Smooth muscle cell (in vitro differentiated cells): ENCODE data around the gene GIPC3. TPM values are rescaled to one million over a fixed set of nuclear protein-coding genes. Genes with fewer than 3 reads are reported as not detected.

Experiments
- DNase-seq: peaks from one replicate; lab custom pipeline; 2025; ENCODE audit not compliant: unreplicated experiment; lab: John Stamatoyannopoulos, UW
- H2AFZ ChIP-seq: fragments of 200-600 bp; sonication (generic); 2 replicates; pipeline ENCODE4 v1.6.0; 2016; ENCODE audit warnings: antibody characterized with exemption, low read depth, mild to moderate bottlenecking
- H3F3A ChIP-seq: fragments of 200-600 bp; sonication (generic); 2 replicates; pipeline ENCODE4 v1.6.0; 2017; ENCODE audit warnings: antibody characterized with exemption, low read depth
- H3K27ac ChIP-seq: fragments of 200-600 bp; sonication (generic); 2 replicates; pipeline ENCODE4 v1.5.1; 2016; ENCODE audit warnings: low read depth, mild to moderate bottlenecking
- H3K27me3 ChIP-seq: fragments of 200-600 bp; sonication (generic); 2 replicates; pipeline ENCODE4 v1.6.1; 2016; ENCODE audit warnings: low read depth, mild to moderate bottlenecking
- H3K36me3 ChIP-seq: fragments of 200-600 bp; sonication (generic); 2 replicates; pipeline ENCODE4 v1.5.1; 2016; ENCODE audit warnings: low read depth
- H3K4me1 ChIP-seq: fragments of 200-600 bp; sonication (generic); 2 replicates; pipeline ENCODE4 v1.5.1; 2016; ENCODE audit warnings: low read depth
- H3K4me2 ChIP-seq: fragments of 200-600 bp; sonication (generic); 2 replicates; pipeline ENCODE4 v1.6.0; 2016; ENCODE audit warnings: mild to moderate bottlenecking
- H3K4me3 ChIP-seq: fragments of 200-600 bp; sonication (generic); 2 replicates; pipeline ENCODE4 v1.5.1; 2016; ENCODE audit warnings: mild to moderate bottlenecking
- H3K79me2 ChIP-seq: fragments of 200-600 bp; sonication (generic); 2 replicates; pipeline ENCODE4 v1.6.0; 2016; ENCODE audit warnings: low read depth, mild to moderate bottlenecking
- H3K9ac ChIP-seq: fragments of 200-600 bp; sonication (generic); 2 replicates; pipeline ENCODE4 v1.6.0; 2016; ENCODE audit warnings: low read depth
- H3K9me3 ChIP-seq: fragments of 200-600 bp; sonication (generic); replicated peaks from 2 replicates; pipeline ENCODE4 v1.5.1; 2016; ENCODE audit warnings: low read depth
- H4K20me1 ChIP-seq: fragments of 200-600 bp; sonication (generic); 2 replicates; pipeline ENCODE4 v1.6.0; 2016; ENCODE audit warnings: low read depth
- WGBS: methylation state at CpG from one replicate; pipeline ENCODE4 v1.1.7; 2016; ENCODE audit warnings: low lambda C conversion rate; 5-methylcytosine and 5-hydroxymethylcytosine counted together
- polyA plus RNA-seq: library from polyadenylated mRNA; unstranded; fragments of >200 nt; fragmentation: Nextera tagmentation; extraction: Ambion mirVana; gene quantifications from 2 replicates; pipeline ENCODE4 v1.2.1, GENCODE V29; 2016
- total RNA-seq: library from RNA; depleted of rRNA; stranded (reverse); fragments of >200 nt; gene quantifications from 2 replicates; pipeline ENCODE4 v1.2.3, GENCODE V29; 2014
- TF ChIP-seq, protein P1 (sequence below): fragments of 200-600 bp; sonication (generic); IDR thresholded peaks from 2 replicates; pipeline ENCODE4 v1.5.1; 2017; ENCODE audit warnings: borderline replicate concordance, mild to moderate bottlenecking, antibody characterized with exemption; ENCODE audit not compliant: insufficient read depth, poor library complexity, severe bottlenecking

GIPC3 gene
- total and polyA plus RNA-seq, 2 experiments from 2014 or later: 0.13 to 0.96 TPM

DNA sequence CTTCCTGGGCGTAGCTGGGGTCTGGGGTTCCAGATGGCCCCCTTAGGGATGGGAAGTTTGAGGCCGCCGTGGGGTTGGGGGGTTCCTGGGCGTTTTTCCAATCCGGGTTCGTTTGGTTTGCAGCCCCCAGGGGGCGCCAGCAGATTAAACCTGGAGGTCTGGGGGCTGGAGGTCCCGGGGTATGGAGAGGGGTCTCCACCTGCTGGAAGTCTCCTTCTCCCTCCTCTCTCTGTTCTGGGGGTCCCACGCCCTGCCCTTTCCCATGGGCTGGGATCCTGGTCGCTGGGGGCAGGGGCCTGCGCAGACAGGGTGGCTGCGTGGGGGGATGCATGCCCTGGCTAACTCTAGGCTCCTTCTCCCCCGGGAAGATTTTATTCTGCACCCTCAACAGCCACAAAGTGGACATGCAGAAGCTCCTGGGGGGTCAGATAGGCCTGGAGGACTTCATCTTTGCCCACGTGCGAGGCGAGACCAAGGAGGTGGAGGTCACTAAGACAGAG lies 899 bp downstream of the GIPC3 start:
- Histone ChIP-seq H3K27me3 (peaks cover 18% of the 10 kb centered on the region), H3K9ac (no peak overlapping the region), H3K4me3 (peak overlapping the region; percentile 29), H2AFZ (peak overlapping the region; percentile 62), H3K36me3 (no peaks in the 10 kb centered on the region), H3K27ac (no peak overlapping the region), H4K20me1 (no peaks in the 10 kb centered on the region), H3K79me2 (no peaks in the 10 kb centered on the region), H3F3A (no peaks in the 10 kb centered on the region), H3K4me2 (peak overlapping the region; percentile 79), H3K4me1 (peaks cover 4% of the 10 kb centered on the region), H3K9me3 (no peaks in the 10 kb centered on the region)
- DNase-seq: no peak
- TF ChIP-seq, protein P1, sequence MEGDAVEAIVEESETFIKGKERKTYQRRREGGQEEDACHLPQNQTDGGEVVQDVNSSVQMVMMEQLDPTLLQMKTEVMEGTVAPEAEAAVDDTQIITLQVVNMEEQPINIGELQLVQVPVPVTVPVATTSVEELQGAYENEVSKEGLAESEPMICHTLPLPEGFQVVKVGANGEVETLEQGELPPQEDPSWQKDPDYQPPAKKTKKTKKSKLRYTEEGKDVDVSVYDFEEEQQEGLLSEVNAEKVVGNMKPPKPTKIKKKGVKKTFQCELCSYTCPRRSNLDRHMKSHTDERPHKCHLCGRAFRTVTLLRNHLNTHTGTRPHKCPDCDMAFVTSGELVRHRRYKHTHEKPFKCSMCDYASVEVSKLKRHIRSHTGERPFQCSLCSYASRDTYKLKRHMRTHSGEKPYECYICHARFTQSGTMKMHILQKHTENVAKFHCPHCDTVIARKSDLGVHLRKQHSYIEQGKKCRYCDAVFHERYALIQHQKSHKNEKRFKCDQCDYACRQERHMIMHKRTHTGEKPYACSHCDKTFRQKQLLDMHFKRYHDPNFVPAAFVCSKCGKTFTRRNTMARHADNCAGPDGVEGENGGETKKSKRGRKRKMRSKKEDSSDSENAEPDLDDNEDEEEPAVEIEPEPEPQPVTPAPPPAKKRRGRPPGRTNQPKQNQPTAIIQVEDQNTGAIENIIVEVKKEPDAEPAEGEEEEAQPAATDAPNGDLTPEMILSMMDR: peak; percentile 52
- WGBS: 29% methylated on average over 15 of the region's 16 CpGs

GRCh38 chr19:3586707-3587346 lies 1.5 kb downstream of the GIPC3 start:
- TF ChIP-seq, protein P1: no peak
- H2AFZ ChIP-seq: no peak overlapping the region
- no peaks in the 10 kb centered on the region for H3F3A ChIP-seq
- no peaks in the 10 kb centered on the region for H3K9me3 ChIP-seq
- H3K27ac ChIP-seq: no peak overlapping the region
- H3K4me3 ChIP-seq: no peak overlapping the region
- WGBS: 76% methylated on average over 31 of the region's 31 CpGs
- peaks cover 18% of the 10 kb centered on the region for H3K27me3 ChIP-seq
- H4K20me1 ChIP-seq: no peaks in the 10 kb centered on the region
- H3K79me2 ChIP-seq: no peaks in the 10 kb centered on the region
- peaks cover 4% of the 10 kb centered on the region for H3K4me1 ChIP-seq
- no peaks in the 10 kb centered on the region for H3K36me3 ChIP-seq
- DNase-seq: no peak
- H3K9ac ChIP-seq: no peak overlapping the region
- no peak overlapping the region for H3K4me2 ChIP-seq

DNA sequence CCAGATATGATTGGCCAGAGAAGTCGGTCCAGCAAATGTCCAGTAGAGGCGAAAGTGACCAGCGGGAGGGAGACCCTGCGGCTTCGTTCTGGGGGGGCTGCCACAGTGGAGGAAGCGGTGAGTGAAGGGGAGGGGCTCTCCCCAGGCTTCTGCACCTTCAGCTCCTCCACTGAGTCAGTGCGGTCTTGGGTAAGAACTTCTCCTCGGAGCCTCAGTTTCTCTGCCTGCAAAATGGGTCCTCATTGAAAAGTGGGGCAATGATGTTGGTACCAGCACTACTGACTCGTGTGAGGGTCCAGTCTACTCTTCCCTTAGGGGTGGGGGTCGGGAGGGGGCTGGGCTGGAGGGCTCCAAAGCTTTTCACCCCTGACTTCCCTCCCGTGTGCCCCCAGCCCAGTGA lies 4.2 kb downstream of the GIPC3 start:
- H3K9ac ChIP-seq: no peak overlapping the region
- no peaks in the 10 kb centered on the region for H3K9me3 ChIP-seq
- H3K27ac ChIP-seq: no peak overlapping the region
- no peaks in the 10 kb centered on the region for H3K79me2 ChIP-seq
- H2AFZ ChIP-seq: no peak overlapping the region
- H3K36me3 ChIP-seq: no peaks in the 10 kb centered on the region
- no peak overlapping the region for H3K4me3 ChIP-seq
- H3K27me3 ChIP-seq: peaks cover 13% of the 10 kb centered on the region
- TF ChIP-seq, protein P1: no peak
- no peaks in the 10 kb centered on the region for H3F3A ChIP-seq
- peaks cover 4% of the 10 kb centered on the region for H3K4me1 ChIP-seq
- no peak overlapping the region for H3K4me2 ChIP-seq
- no peak for DNase-seq
- WGBS: 87% methylated on average over 11 of the region's 11 CpGs
- no peaks in the 10 kb centered on the region for H4K20me1 ChIP-seq

- Histone ChIP-seq H3F3A (no peaks in the 10 kb centered on the region), H3K4me1 (peaks cover 4% of the 10 kb centered on the region), H3K9ac (no peak overlapping the region), H3K9me3 (no peaks in the 10 kb centered on the region), H3K4me3 (no peak overlapping the region), H3K27me3 (peaks cover 13% of the 10 kb centered on the region), H3K27ac (no peak overlapping the region), H3K36me3 (no peaks in the 10 kb centered on the region), H4K20me1 (no peaks in the 10 kb centered on the region), H3K79me2 (no peaks in the 10 kb centered on the region), H3K4me2 (no peak overlapping the region), H2AFZ (no peak overlapping the region)
- TF ChIP-seq, protein P1: no peak
- WGBS: 95% methylated on average over 11 of the region's 22 CpGs
- no peak for DNase-seq
Measured at GRCh38 chr19:3589949-3590348, 4.7 kb downstream of the GIPC3 start.
